Measurements from ENCODE around the gene CDC45.

Gene CDC45

DNA sequence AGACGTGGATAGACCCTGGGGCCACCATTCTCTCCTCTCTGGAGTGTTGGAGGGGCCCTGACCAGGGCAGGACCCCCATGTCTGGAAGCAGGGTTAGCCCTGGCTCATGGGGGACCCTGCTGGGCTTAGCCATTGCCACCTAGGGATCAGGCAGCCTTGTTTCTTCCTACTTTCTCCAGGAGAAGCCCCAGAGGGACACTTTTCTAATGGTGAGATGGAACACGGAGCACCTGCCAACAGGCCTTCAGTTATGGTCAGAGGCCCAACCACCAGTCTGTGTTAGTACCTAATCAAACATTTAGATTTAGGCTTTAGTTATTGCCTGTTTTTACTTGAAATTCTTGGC, 30.3 kb upstream of the CDC45 start:
- Histone ChIP-seq H3K36me3 (ENCODE audit: control insufficient read depth, insufficient read depth, low read length) (peaks cover 9% of the 10 kb centered on the region), H3K27ac (ENCODE audit: insufficient read depth, low read depth, low read length, poor library complexity, severe bottlenecking) (no peak overlapping the region), H3K4me3 (ENCODE audit: insufficient read depth, low read depth, low read length) (no peak overlapping the region), H3K27me3 (ENCODE audit: control insufficient read depth, insufficient read depth, low read length, poor library complexity, severe bottlenecking) (no peaks in the 10 kb centered on the region), H3K4me1 (ENCODE audit: control insufficient read depth, insufficient read depth, low read length) (no peaks in the 10 kb centered on the region), H3K9me3 (ENCODE audit: control insufficient read depth, low read length) (no peaks in the 10 kb centered on the region)
- 90 to 95% methylated on average over 2 of the region's 2 CpGs for WGBS, 2 experiments

DNA sequence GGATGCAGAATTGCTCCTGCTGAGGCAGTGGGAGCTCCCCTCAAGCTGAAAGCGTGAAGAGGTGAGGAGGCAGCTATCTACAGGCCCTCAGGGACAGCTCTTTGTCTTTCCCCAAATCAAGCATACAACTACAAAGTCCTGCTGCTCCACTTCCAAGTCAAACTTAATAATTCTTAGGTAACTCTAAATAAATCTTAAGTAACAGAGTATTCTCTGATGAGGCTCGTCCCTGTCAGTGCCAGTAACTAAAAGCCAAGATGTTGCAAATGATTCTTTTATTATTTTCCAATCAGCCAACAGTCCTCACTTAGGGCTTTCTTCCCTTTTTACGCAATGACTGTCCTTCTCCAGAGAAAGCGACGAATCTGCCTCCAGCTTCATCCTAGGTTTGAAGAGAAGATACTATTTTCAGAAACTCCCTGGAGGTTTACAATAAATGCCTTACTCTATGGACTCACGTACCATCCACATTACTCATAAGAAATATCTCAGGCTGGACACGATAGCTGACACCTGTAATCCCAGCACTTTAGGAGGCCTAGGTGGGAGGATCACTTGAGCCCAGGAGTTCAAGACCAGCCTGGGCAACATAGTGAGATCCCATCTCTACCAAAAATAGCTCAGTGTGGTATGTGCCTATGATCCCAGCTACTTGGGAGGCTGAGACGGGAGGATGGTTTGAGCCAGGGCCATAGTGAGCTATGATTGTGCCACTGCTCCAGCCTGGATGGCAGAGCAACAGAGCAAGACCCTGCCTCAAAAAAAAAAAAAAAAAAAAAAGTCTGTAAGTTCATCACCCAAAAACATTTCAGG, 29.2 kb upstream of the CDC45 start:
- H3K4me1 ChIP-seq (ENCODE audit: control insufficient read depth, insufficient read depth, low read length) = no peaks in the 10 kb centered on the region
- H3K36me3 ChIP-seq (ENCODE audit: control insufficient read depth, insufficient read depth, low read length) = peaks cover 21% of the 10 kb centered on the region
- WGBS, 2 experiments = 84 to 89% methylated on average over 8 of the region's 8 CpGs
- H3K9me3 ChIP-seq (ENCODE audit: control insufficient read depth, low read length) = no peaks in the 10 kb centered on the region
- H3K4me3 ChIP-seq (ENCODE audit: insufficient read depth, low read depth, low read length) = no peak overlapping the region
- no peaks in the 10 kb centered on the region for H3K27me3 ChIP-seq (ENCODE audit: control insufficient read depth, insufficient read depth, low read length, poor library complexity, severe bottlenecking)
- H3K27ac ChIP-seq (ENCODE audit: insufficient read depth, low read depth, low read length, poor library complexity, severe bottlenecking) = no peak overlapping the region

DNA sequence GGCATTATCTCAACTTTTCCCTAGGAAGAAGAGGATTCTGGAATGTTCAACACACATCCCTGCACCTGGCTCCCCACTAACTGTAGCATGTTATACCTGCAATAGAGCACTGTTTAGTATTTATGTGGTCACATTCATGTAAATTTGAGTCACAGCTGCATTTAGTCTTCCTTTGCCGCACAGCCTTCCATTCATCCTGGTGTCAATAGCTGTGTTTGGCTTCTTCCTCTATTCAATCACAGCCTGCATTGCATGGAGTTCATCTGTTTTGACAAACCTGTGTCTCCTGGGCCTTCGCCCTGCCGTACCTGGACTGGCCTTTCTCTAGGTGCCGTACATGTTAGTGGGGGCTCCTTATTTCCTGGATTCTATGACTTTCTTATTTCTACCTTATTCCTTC, 28.1 kb upstream of the CDC45 start:
- peaks cover 25% of the 10 kb centered on the region for H3K36me3 ChIP-seq (ENCODE audit: control insufficient read depth, insufficient read depth, low read length)
- WGBS, 2 experiments = 95 to 97% methylated on average over 4 of the region's 4 CpGs
- H3K9me3 ChIP-seq (ENCODE audit: control insufficient read depth, low read length) = no peaks in the 10 kb centered on the region

DNA sequence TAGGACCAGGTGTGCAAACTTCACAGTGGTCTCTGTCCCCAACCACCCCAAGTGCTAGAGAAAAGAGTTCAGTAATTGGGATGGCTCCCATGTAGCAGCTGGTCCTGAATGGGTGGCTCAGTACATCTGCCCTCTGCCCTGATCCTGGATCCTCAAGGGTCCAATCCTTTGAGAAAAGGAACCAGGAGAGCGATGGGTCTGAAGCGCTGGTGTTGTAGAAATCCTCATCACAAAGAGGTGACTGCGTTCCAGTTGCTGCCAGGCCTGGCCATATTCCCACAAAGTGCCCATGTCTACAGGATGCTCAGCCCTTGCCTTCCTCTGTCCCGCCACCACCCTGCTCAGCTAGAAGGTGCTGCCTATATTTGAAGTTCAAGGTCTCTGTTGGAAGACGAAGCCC, 26.0 kb upstream of the CDC45 start:
- WGBS, 2 experiments = 98 to 99% methylated on average over 5 of the region's 5 CpGs
- Histone ChIP-seq H3K4me1 (ENCODE audit: control insufficient read depth, insufficient read depth, low read length) (no peaks in the 10 kb centered on the region), H3K36me3 (ENCODE audit: control insufficient read depth, insufficient read depth, low read length) (peaks cover 25% of the 10 kb centered on the region), H3K4me3 (ENCODE audit: insufficient read depth, low read depth, low read length) (no peak overlapping the region), H3K27ac (ENCODE audit: insufficient read depth, low read depth, low read length, poor library complexity, severe bottlenecking) (no peak overlapping the region), H3K9me3 (ENCODE audit: control insufficient read depth, low read length) (no peaks in the 10 kb centered on the region), H3K27me3 (ENCODE audit: control insufficient read depth, insufficient read depth, low read length, poor library complexity, severe bottlenecking) (no peaks in the 10 kb centered on the region)

More for the DNA sequence above, 28.1 kb upstream of the CDC45 start:
- H3K4me3 ChIP-seq (ENCODE audit: insufficient read depth, low read depth, low read length) = no peak overlapping the region
- no peak overlapping the region for H3K27ac ChIP-seq (ENCODE audit: insufficient read depth, low read depth, low read length, poor library complexity, severe bottlenecking)
- no peaks in the 10 kb centered on the region for H3K27me3 ChIP-seq (ENCODE audit: control insufficient read depth, insufficient read depth, low read length, poor library complexity, severe bottlenecking)
- no peaks in the 10 kb centered on the region for H3K4me1 ChIP-seq (ENCODE audit: control insufficient read depth, insufficient read depth, low read length)

GRCh38 chr22:19454156-19454555, 25.6 kb upstream of the CDC45 start:
- WGBS, 2 experiments = 90 to 92% methylated on average over 6 of the region's 6 CpGs
- no peaks in the 10 kb centered on the region for H3K27me3 ChIP-seq (ENCODE audit: control insufficient read depth, insufficient read depth, low read length, poor library complexity, severe bottlenecking)
- H3K36me3 ChIP-seq (ENCODE audit: control insufficient read depth, insufficient read depth, low read length) = peaks cover 25% of the 10 kb centered on the region

GRCh38 chr22:19455033-19455432, 24.7 kb upstream of the CDC45 start:
- 93 to 96% methylated on average over 2 of the region's 2 CpGs for WGBS, 2 experiments
- Histone ChIP-seq H3K9me3 (ENCODE audit: control insufficient read depth, low read length) (no peaks in the 10 kb centered on the region), H3K36me3 (ENCODE audit: control insufficient read depth, insufficient read depth, low read length) (peaks cover 25% of the 10 kb centered on the region), H3K4me3 (ENCODE audit: insufficient read depth, low read depth, low read length) (no peak overlapping the region), H3K27me3 (ENCODE audit: control insufficient read depth, insufficient read depth, low read length, poor library complexity, severe bottlenecking) (no peaks in the 10 kb centered on the region), H3K4me1 (ENCODE audit: control insufficient read depth, insufficient read depth, low read length) (no peaks in the 10 kb centered on the region), H3K27ac (ENCODE audit: insufficient read depth, low read depth, low read length, poor library complexity, severe bottlenecking) (no peak overlapping the region)

More at GRCh38 chr22:19454156-19454555, 25.6 kb upstream of the CDC45 start:
- H3K27ac ChIP-seq (ENCODE audit: insufficient read depth, low read depth, low read length, poor library complexity, severe bottlenecking) = no peak overlapping the region
- H3K4me1 ChIP-seq (ENCODE audit: control insufficient read depth, insufficient read depth, low read length) = no peaks in the 10 kb centered on the region
- no peak overlapping the region for H3K4me3 ChIP-seq (ENCODE audit: insufficient read depth, low read depth, low read length)
- H3K9me3 ChIP-seq (ENCODE audit: control insufficient read depth, low read length) = no peaks in the 10 kb centered on the region

- Histone ChIP-seq H3K4me1 (ENCODE audit: control insufficient read depth, insufficient read depth, low read length) (no peaks in the 10 kb centered on the region), H3K9me3 (ENCODE audit: control insufficient read depth, low read length) (no peaks in the 10 kb centered on the region), H3K27ac (ENCODE audit: insufficient read depth, low read depth, low read length, poor library complexity, severe bottlenecking) (no peak overlapping the region), H3K36me3 (ENCODE audit: control insufficient read depth, insufficient read depth, low read length) (peaks cover 25% of the 10 kb centered on the region), H3K27me3 (ENCODE audit: control insufficient read depth, insufficient read depth, low read length, poor library complexity, severe bottlenecking) (no peaks in the 10 kb centered on the region), H3K4me3 (ENCODE audit: insufficient read depth, low read depth, low read length) (no peak overlapping the region)
- 93% methylated on average over 4 of the region's 4 CpGs for whole genome bisulfite sequencing, 2 experiments
These were observed 23.9 kb upstream of the CDC45 start for GRCh38 chr22:19455585-19456370.

GRCh38 chr22:19456541-19456940, 23.2 kb upstream of the CDC45 start:
- H3K4me3 ChIP-seq (ENCODE audit: insufficient read depth, low read depth, low read length) = no peak overlapping the region
- no peaks in the 10 kb centered on the region for H3K27me3 ChIP-seq (ENCODE audit: control insufficient read depth, insufficient read depth, low read length, poor library complexity, severe bottlenecking)
- no peak overlapping the region for H3K27ac ChIP-seq (ENCODE audit: insufficient read depth, low read depth, low read length, poor library complexity, severe bottlenecking)
- no peaks in the 10 kb centered on the region for H3K4me1 ChIP-seq (ENCODE audit: control insufficient read depth, insufficient read depth, low read length)
- peaks cover 21% of the 10 kb centered on the region for H3K36me3 ChIP-seq (ENCODE audit: control insufficient read depth, insufficient read depth, low read length)
- WGBS, 2 experiments = 93 to 95% methylated on average over 10 of the region's 10 CpGs
- no peaks in the 10 kb centered on the region for H3K9me3 ChIP-seq (ENCODE audit: control insufficient read depth, low read length)

DNA sequence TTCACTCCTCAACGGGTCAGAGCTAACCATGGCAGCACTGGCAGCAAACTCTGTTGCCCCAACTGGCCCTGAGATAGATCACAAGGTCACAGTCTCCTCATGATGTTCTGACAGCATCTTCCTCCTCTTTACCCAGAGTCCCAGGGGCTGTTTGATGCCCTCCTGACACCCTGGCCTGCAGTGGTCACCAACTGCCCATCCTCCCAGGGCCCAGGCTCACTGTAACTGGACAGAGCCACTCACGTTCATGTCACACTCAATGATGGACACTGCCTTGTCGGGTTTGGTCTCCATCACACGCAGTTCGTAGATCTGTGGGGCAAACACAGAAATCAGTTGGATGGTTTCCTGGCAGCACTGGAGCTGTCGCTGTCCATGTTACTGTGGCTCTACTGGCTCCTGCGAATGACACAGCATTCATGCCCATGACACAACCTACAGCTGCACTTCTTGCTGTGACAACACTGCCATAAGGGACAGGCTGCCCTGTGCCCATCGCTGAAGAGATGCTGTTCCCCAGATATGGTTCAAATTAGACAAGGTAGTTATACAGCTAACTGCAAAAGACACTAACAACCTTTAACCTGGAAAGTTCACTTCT, 21.8 kb upstream of the CDC45 start:
- Histone ChIP-seq H3K36me3 (ENCODE audit: control insufficient read depth, insufficient read depth, low read length) (peaks cover 19% of the 10 kb centered on the region), H3K27ac (ENCODE audit: insufficient read depth, low read depth, low read length, poor library complexity, severe bottlenecking) (no peak overlapping the region), H3K9me3 (ENCODE audit: control insufficient read depth, low read length) (no peaks in the 10 kb centered on the region), H3K4me3 (ENCODE audit: insufficient read depth, low read depth, low read length) (no peak overlapping the region), H3K27me3 (ENCODE audit: control insufficient read depth, insufficient read depth, low read length, poor library complexity, severe bottlenecking) (no peaks in the 10 kb centered on the region), H3K4me1 (ENCODE audit: control insufficient read depth, insufficient read depth, low read length) (no peaks in the 10 kb centered on the region)
- 96% methylated on average over 8 of the region's 8 CpGs for WGBS, 2 experiments

- H3K9me3 ChIP-seq (ENCODE audit: control insufficient read depth, low read length) = no peaks in the 10 kb centered on the region
These were observed 19.7 kb upstream of the CDC45 start for GRCh38 chr22:19460036-19460435.

More at GRCh38 chr22:19460036-19460435, 19.7 kb upstream of the CDC45 start:
- H3K4me1 ChIP-seq (ENCODE audit: control insufficient read depth, insufficient read depth, low read length) = no peaks in the 10 kb centered on the region
- 92% methylated on average over 2 of the region's 2 CpGs for WGBS, 2 experiments
- H3K36me3 ChIP-seq (ENCODE audit: control insufficient read depth, insufficient read depth, low read length) = peaks cover 20% of the 10 kb centered on the region
- H3K27me3 ChIP-seq (ENCODE audit: control insufficient read depth, insufficient read depth, low read length, poor library complexity, severe bottlenecking) = no peaks in the 10 kb centered on the region
- no peak overlapping the region for H3K4me3 ChIP-seq (ENCODE audit: insufficient read depth, low read depth, low read length)
- H3K27ac ChIP-seq (ENCODE audit: insufficient read depth, low read depth, low read length, poor library complexity, severe bottlenecking) = no peak overlapping the region
